ENCODE measurements around the gene TMEM217.

TMEM217 gene

DNA sequence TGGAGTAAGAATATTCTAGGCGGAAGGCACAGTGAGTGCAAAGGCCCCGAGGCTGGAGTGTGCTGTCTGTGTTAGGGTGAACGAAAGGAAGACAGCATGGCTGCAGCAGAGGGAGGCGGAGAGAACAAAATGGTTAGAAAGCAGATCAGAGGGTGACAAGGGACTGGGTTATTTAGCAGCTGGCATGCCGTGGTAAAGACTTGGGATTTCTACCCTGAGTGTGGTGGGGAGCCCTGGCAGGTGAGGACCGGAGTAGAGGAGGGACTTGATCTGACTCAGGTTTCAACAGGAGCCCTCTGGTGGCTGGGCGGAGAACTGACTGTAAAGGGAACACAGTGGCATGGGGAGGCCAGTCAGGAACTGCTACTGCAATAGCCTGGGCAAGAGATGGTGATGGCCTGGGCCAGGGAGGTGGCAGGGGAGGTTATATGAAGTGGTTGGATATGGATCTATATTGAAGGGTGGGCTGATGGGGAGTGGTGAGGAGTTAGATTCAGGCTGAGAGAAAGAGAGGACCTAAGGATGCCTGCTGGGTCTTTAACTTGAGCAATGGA is 50.0 kb downstream of the TMEM217 start:
- TF ChIP-seq, protein P1, sequence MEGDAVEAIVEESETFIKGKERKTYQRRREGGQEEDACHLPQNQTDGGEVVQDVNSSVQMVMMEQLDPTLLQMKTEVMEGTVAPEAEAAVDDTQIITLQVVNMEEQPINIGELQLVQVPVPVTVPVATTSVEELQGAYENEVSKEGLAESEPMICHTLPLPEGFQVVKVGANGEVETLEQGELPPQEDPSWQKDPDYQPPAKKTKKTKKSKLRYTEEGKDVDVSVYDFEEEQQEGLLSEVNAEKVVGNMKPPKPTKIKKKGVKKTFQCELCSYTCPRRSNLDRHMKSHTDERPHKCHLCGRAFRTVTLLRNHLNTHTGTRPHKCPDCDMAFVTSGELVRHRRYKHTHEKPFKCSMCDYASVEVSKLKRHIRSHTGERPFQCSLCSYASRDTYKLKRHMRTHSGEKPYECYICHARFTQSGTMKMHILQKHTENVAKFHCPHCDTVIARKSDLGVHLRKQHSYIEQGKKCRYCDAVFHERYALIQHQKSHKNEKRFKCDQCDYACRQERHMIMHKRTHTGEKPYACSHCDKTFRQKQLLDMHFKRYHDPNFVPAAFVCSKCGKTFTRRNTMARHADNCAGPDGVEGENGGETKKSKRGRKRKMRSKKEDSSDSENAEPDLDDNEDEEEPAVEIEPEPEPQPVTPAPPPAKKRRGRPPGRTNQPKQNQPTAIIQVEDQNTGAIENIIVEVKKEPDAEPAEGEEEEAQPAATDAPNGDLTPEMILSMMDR (IDR thresholded peaks at IDR 0.05; ENCODE audit: low read depth, low read length, missing control alignments): peak; percentile 95
- DNase-seq (ENCODE audit: low read depth): peak; percentile 61
- H3K4me3 ChIP-seq (ENCODE audit: low read depth, low read length): no peak overlapping the region

DNA sequence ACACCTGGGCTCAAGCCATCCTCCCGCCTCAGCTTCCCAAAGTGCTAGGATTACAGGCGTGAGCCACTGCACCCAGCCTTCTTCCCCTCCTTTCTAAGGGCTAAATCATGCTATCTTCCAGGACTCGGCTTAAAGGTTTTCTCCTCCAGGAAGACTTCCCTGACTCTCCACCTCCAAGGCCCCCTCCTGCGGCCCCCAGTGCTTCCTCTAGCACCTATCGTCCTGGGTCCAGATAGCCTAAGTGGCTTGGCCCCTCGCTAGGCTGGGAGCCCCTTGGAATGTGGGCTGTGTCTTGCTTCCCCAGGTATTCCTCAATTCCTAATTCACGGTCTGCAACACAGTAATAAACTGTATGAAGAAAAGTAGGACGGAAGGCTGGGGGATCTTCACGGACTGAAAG is 51.3 kb downstream of the TMEM217 start:
- TF ChIP-seq, protein P1 (IDR thresholded peaks at IDR 0.05; ENCODE audit: low read depth, low read length, missing control alignments): no peak
- DNase-seq (ENCODE audit: low read depth): no peak
- H3K4me3 ChIP-seq (ENCODE audit: low read depth, low read length): no peak overlapping the region

DNA sequence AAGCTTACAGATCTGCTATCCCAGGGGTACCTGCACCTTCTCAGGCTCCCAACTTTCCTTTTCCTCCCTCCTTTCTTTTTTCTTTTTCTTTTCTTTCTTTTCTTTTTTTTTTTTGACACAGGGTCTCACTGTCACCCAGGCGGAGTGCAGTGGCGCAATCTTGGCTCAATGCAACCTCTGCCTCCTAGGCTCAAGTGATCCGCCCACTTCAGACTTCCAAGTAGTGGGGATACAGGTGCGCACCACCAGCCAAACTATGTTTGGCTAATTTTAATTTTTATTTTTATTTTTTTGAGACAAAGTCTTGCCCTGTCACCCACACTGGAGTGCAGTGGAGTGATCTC is 52.0 kb downstream of the TMEM217 start:
- DNase-seq (ENCODE audit: low read depth): no peak
- H3K4me3 ChIP-seq (ENCODE audit: low read depth, low read length): no peak overlapping the region
- TF ChIP-seq, protein P1 (IDR thresholded peaks at IDR 0.05; ENCODE audit: low read depth, low read length, missing control alignments): no peak

DNA sequence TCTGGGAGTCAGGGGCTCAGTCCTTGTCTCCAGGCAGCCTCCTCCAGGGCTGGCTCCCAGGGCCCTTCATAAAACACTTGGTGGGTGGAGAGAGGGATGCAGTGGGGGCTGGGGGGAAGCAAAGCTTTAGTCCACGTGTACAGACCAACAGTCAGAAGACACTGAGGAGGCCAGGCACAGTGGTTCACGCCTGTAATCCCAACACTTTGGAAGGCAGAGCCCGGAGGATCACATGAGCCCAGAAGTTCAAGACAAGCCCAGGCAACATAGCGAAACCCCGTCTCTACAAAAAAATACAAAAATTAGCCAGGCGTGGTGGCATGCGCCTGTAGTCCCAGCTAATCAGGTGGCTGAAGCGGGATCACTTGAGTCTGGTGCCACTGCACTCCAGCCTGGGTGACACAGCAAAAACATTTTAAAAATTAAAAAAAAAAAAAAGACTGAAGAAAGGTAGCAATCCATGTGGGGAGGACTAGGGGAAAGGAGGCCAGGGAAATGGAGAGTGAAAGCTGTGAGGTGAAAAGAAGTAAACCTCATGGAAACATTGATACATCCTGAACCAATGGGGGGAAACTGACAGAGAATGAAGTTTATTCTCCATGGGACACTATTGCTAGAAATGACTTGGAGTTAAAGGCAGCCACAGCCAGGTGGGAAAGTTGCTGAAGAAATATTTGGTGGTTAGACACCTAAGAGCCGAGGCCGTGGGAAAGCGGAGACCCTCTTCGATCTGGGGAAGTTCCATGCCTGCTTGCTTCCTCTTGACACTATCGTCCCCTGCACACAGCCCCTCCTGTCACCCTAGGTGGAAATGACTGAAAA is 52.6 kb downstream of the TMEM217 start:
- no peak for DNase-seq (ENCODE audit: low read depth)
- TF ChIP-seq, protein P1 (IDR thresholded peaks at IDR 0.05; ENCODE audit: low read depth, low read length, missing control alignments): no peak

DNA sequence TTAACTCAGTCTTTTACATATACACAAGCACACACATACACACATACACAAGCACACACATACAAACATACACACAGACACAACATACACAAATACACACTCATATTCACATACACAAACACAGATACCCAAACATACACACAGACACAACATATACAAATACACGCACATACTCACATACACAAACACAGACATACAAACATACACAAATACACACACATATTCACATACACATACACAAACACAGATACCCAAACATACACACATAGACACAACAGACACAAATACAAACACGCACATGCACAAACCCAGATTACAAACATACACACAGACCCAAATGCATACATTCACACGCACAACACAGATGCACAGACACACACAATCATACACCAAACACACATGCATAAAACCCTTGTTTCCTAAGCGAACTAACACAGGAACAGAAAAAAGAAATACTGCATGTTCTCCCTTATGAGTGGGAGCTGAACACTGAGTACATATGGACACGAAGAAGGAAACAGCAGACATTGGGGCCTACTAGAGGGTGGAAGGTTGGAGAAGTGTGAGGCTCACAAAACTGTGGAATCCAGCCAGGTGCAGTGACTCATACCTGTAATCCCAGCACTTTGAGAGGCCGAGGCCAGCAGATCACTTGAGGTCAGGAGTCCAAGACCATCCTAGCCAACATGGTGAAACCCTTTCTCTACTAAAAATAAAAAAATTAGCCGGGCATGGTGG is 53.8 kb downstream of the TMEM217 start:
- DNase-seq (ENCODE audit: low read depth): no peak
- TF ChIP-seq, protein P1 (IDR thresholded peaks at IDR 0.05; ENCODE audit: low read depth, low read length, missing control alignments): no peak
- H3K4me3 ChIP-seq (ENCODE audit: low read depth, low read length): no peak overlapping the region

More for the DNA sequence above, 52.6 kb downstream of the TMEM217 start:
- H3K4me3 ChIP-seq (ENCODE audit: low read depth, low read length): no peak overlapping the region

DNA sequence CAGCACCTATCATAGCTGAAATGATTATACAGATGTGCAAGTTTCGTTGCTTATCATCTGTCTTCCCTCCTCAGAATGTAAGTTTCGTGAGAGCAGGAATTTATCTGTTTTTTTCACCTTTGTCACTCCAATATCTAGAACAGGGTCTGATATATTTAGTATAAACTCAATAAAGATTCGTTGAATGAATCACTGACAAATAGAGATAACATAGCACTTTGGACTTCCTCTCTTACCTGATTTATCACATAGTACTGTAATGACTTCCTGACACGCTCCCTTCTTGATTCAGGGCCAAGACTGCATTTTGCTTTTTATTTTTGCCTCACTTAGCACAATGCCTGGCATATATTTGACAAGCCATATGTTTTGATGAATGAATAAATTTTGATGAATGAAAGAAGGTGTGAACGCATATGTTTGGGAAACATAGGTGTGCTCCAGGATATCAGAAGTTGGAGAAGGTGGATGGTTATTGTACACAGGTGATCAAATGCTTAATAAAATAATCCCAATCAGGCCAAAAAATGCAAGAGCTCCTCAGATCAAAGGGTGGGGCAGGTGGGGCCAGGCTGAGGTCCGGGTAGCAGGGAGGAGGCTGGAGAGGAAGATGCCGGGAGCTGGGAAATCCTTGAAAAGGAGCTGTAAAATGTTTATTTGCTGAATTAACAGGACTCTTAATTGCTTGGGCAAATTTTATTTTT is 55.0 kb downstream of the TMEM217 start:
- no peak overlapping the region for H3K4me3 ChIP-seq (ENCODE audit: low read depth, low read length)
- TF ChIP-seq, protein P1 (IDR thresholded peaks at IDR 0.05; ENCODE audit: low read depth, low read length, missing control alignments): no peak
- DNase-seq (ENCODE audit: low read depth): no peak
